B cell (primary cell): Measurements from ENCODE around the gene SUCLG2.

Source experiments
- EZH2 ChIP-seq: IDR thresholded peaks from 2 replicates; pipeline ENCODE4 v1.6.1; 2012; ENCODE audit warnings: borderline replicate concordance, low read depth, mild to moderate bottlenecking, moderate library complexity, low read length; ENCODE audit not compliant: insufficient read depth, poor library complexity, severe bottlenecking
- TF ChIP-seq, protein P1 (sequence below): fragments of 200-600 bp; IDR thresholded peaks from one replicate; pipeline ENCODE4 v1.8.0; 2022; ENCODE audit warnings: antibody characterized with exemption, mild to moderate bottlenecking

DNA sequence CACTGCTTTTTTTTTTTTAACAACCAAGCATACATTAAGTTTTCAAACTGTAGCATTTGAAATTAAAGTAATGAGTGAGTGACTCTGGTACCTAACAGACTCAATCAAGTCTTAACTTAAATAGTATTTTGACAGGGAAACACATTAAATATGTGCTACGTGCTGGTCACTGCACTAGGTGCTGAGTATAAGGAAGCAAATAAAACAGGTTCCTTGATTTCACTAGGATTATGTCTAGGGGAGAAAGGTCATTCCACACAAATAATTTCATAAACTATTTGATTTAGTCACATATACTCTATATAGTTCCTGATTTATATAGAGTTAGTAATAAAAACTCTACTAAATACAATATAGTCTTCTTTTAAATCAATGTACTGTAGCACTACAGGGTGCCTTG is 89.4 kb downstream of the SUCLG2 start:
- TF ChIP-seq, protein P1, sequence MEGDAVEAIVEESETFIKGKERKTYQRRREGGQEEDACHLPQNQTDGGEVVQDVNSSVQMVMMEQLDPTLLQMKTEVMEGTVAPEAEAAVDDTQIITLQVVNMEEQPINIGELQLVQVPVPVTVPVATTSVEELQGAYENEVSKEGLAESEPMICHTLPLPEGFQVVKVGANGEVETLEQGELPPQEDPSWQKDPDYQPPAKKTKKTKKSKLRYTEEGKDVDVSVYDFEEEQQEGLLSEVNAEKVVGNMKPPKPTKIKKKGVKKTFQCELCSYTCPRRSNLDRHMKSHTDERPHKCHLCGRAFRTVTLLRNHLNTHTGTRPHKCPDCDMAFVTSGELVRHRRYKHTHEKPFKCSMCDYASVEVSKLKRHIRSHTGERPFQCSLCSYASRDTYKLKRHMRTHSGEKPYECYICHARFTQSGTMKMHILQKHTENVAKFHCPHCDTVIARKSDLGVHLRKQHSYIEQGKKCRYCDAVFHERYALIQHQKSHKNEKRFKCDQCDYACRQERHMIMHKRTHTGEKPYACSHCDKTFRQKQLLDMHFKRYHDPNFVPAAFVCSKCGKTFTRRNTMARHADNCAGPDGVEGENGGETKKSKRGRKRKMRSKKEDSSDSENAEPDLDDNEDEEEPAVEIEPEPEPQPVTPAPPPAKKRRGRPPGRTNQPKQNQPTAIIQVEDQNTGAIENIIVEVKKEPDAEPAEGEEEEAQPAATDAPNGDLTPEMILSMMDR: no peak
- TF ChIP-seq EZH2: no peak
